ENCODE data around the gene TUBGCP3. TPM values are rescaled to one million over a fixed set of nuclear protein-coding genes. Genes with fewer than 3 reads are reported as not detected.

The TUBGCP3 gene
- total RNA-seq, 1 experiment from 2014 or later = 37.3 TPM

- H3K4me1 ChIP-seq (ENCODE audit: insufficient read depth, low read length) = peaks cover 4% of the 10 kb centered on the region; the same call in 1 of the 2 replicates
- H3K4me2 ChIP-seq (ENCODE audit: insufficient read depth, insufficient read length, low read length) = no peak overlapping the region
- H4K91ac ChIP-seq (ENCODE audit: insufficient read length, low read depth, low read length) = no peak overlapping the region
- H3K18ac ChIP-seq (ENCODE audit: insufficient read length, low read depth, low read length) = no peak overlapping the region
- H2BK20ac ChIP-seq (ENCODE audit: low read depth, low read length, poor library complexity, severe bottlenecking) = no peak overlapping the region
- H3K23ac ChIP-seq (ENCODE audit: insufficient read length, low read depth, low read length) = no peak overlapping the region
- H4K8ac ChIP-seq (replicated peaks; ENCODE audit: insufficient read length, low read depth, low read length) = no peak overlapping the region
- H2BK15ac ChIP-seq (ENCODE audit: low read depth, low read length) = no peak overlapping the region
- no CpG with 5 or more reads among the region's 18 CpGs for WGBS (ENCODE audit: extremely low coverage, insufficient read length, low lambda C conversion rate)
- H3K23me2 ChIP-seq (ENCODE audit: insufficient read length, low read depth, low read length, poor library complexity, severe bottlenecking) = no peaks in the 10 kb centered on the region
- H2AFZ ChIP-seq (ENCODE audit: low read length) = no peak overlapping the region
- Mint-ChIP-seq H3K4me1 (peaks cover 4 to 14% of the 10 kb centered on the region in 2 experiments), H3K36me3 (ENCODE audit: insufficient read depth in 1 of 3, low read depth in 3 of 3) (peaks cover 6 to 41% (median 40%) of the 10 kb centered on the region in 3 experiments), H3K4me3 (no peak overlapping the region; a peak in 1 of 5 replicates), H3K9me3 (no peaks in the 10 kb centered on the region), H3K27ac (peak overlapping the region in 2 of 3 experiments; percentile 17 to 24; a peak in 3 of 7 replicates), H3K27me3 (ENCODE audit: low read depth) (no peaks in the 10 kb centered on the region)
- H4K20me1 ChIP-seq (ENCODE audit: control insufficient read depth, insufficient read depth, insufficient read length) = peaks cover 2% of the 10 kb centered on the region
- no peak for TF ChIP-seq CTCF (conservative IDR thresholded peaks at IDR 0.05)
- H3T11ph ChIP-seq (ENCODE audit: low read length) = no peak overlapping the region
- no peak overlapping the region for H2AK5ac ChIP-seq (ENCODE audit: insufficient read length, low read length)
- H4K5ac ChIP-seq (ENCODE audit: insufficient read length, low read depth, low read length) = no peak overlapping the region
- DNase-seq = no peak
- H3K56ac ChIP-seq (ENCODE audit: insufficient read length, low read depth, low read length) = no peak overlapping the region
- H3K14ac ChIP-seq (ENCODE audit: insufficient read depth, low read length) = no peak overlapping the region; the same call in 1 of the 2 replicates
- no peak overlapping the region for H2BK12ac ChIP-seq (ENCODE audit: insufficient read length, low read depth, low read length)
- H2BK5ac ChIP-seq (ENCODE audit: insufficient read length, low read length) = no peak overlapping the region
- no peaks in the 10 kb centered on the region for H3K9me3 ChIP-seq (ENCODE audit: control insufficient read depth, low read depth, low read length)
- H3K9ac ChIP-seq (ENCODE audit: extremely low read depth, insufficient read length, low read length) = no peak overlapping the region
- H3K79me1 ChIP-seq (ENCODE audit: insufficient read depth, low read depth, low read length, poor library complexity, severe bottlenecking) = no peaks in the 10 kb centered on the region
- H3K27ac ChIP-seq (ENCODE audit: insufficient read length, low read depth, low read length) = no peak overlapping the region
- H3K4ac ChIP-seq (ENCODE audit: low read depth, low read length) = no peak overlapping the region
- no peaks in the 10 kb centered on the region for H3K79me2 ChIP-seq (ENCODE audit: insufficient read depth, low read length)
- no peak overlapping the region for H2BK120ac ChIP-seq (ENCODE audit: low read depth, low read length, poor library complexity, severe bottlenecking)
- H3K27me3 ChIP-seq (ENCODE audit: insufficient read depth, low read length) = no peaks in the 10 kb centered on the region
These were observed 25.1 kb downstream of the TUBGCP3 start for GRCh38 chr13:112562786-112563383.

Data from H9 (cell line).